GM12878 (cell line): ENCODE measurements around the gene SFXN1. TPM values are rescaled to one million over a fixed set of nuclear protein-coding genes. Genes with fewer than 3 reads are reported as not detected.

Source experiments
- EGR1 ChIP-seq, 2 experiments: IDR thresholded peaks; 1 replicate in 1 of 2; 2 replicates in 1 of 2; pipeline ENCODE4 v1.6.1; 2011 to 2012; ENCODE audit warnings: low read depth in 2 of 2, low read length in 2 of 2, borderline replicate concordance in 1 of 2, mild to moderate bottlenecking in 1 of 2, moderate library complexity in 1 of 2
- EZH2 ChIP-seq: IDR thresholded peaks from 2 replicates; pipeline ENCODE4 v1.6.1; 2012; ENCODE audit warnings: low read depth, mild to moderate bottlenecking, control low read depth, inconsistent platforms, low read length, borderline replicate concordance; ENCODE audit not compliant: control insufficient read depth
- KDM1A ChIP-seq: fragments of 200-600 bp; sonication (generic); IDR thresholded peaks from 2 replicates; pipeline ENCODE4 v1.6.1; 2016; ENCODE audit warnings: borderline replicate concordance
- MEF2A ChIP-seq: IDR thresholded peaks from 2 replicates; pipeline ENCODE4 v1.6.1; 2011; ENCODE audit warnings: low read depth, mild to moderate bottlenecking, low read length, moderate library complexity; ENCODE audit not compliant: insufficient read depth
- ZBTB33 ChIP-seq: fragments of 450-650 bp; IDR thresholded peaks from 2 replicates; pipeline ENCODE4 v1.6.1; 2017; ENCODE audit warnings: mild to moderate bottlenecking
- polyA plus RNA-seq, 11 experiments: library from polyadenylated mRNA; depleted of rRNA in 4 of 11; unstranded in 6 of 11; stranded (reverse) in 5 of 11; fragments of >200 nt; fragmentation: Nextera tagmentation in 4 of 11; fragmentation: Illumina TruSeq in 1 of 11; extraction: Ambion mirVana in 4 of 11; extraction: Trizol in 1 of 11; gene quantifications; 1 replicate in 1 of 11; 2 replicates in 10 of 11; pipeline versions ENCODE4 v1.2.1 to v1.2.3, GENCODE V29; 2011 to 2016; ENCODE audit warnings: inconsistent platforms in 2 of 11, missing spikeins in 2 of 11, low read depth in 1 of 11
- total RNA-seq, 4 experiments: library from RNA; depleted of rRNA in 3 of 4; stranded (reverse); fragments of >200 nt in 3 of 4; fragmentation: Illumina TruSeq in 1 of 4; extraction: Trizol in 1 of 4; gene quantifications; 2 replicates each; pipeline versions ENCODE4 v1.2.1 to v1.2.3, GENCODE V29; 2013 to 2021
- TF ChIP-seq, protein P1 (sequence below): fragments of 150-350 bp; IDR thresholded peaks from 2 replicates; pipeline ENCODE4 v1.6.1; 2014; ENCODE audit warnings: mild to moderate bottlenecking, low read depth, low read length
- TF ChIP-seq, protein P2 (sequence below): fragments of 450-650 bp; IDR thresholded peaks from 2 replicates; pipeline ENCODE4 v1.6.1; 2018; ENCODE audit warnings: borderline replicate concordance, mild to moderate bottlenecking; ENCODE audit not compliant: partially characterized antibody

Gene SFXN1
- total and polyA plus RNA-seq, 10 of the 15 experiments (the other 5 are each of a cell fraction or from before 2014, with no cell fraction given): 18.0 to 248 (median 103) TPM

DNA sequence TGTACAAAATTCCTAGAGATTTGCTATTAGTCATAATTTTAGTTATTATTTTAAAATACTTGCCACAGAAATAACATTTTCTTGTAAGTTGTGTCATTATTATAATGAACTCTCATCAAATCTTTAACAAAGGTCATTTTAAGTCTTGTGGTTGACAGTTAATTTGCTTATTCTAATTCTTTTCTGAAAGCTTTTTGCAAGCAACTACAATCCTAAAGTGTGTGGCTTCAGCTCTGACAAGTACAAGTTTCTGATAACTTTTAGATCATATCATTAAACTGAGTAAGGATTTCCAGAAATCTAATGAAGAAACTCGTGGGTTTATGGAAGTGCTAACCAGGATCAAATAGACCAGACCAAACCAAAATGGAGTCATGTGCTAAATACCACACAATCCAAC is 86.4 kb downstream of the SFXN1 start (continued):
- TF ChIP-seq MEF2A (no peak), EZH2 (no peak), EGR1 (IDR thresholded peaks at IDR 0.05; ENCODE audit: borderline replicate concordance in 1 of 2, low read depth in 2 of 2, low read length in 2 of 2) (no peak), KDM1A (no peak), ZBTB33 (no peak)
- TF ChIP-seq, protein P1, sequence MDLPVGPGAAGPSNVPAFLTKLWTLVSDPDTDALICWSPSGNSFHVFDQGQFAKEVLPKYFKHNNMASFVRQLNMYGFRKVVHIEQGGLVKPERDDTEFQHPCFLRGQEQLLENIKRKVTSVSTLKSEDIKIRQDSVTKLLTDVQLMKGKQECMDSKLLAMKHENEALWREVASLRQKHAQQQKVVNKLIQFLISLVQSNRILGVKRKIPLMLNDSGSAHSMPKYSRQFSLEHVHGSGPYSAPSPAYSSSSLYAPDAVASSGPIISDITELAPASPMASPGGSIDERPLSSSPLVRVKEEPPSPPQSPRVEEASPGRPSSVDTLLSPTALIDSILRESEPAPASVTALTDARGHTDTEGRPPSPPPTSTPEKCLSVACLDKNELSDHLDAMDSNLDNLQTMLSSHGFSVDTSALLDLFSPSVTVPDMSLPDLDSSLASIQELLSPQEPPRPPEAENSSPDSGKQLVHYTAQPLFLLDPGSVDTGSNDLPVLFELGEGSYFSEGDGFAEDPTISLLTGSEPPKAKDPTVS: no peak
- TF ChIP-seq, protein P2, sequence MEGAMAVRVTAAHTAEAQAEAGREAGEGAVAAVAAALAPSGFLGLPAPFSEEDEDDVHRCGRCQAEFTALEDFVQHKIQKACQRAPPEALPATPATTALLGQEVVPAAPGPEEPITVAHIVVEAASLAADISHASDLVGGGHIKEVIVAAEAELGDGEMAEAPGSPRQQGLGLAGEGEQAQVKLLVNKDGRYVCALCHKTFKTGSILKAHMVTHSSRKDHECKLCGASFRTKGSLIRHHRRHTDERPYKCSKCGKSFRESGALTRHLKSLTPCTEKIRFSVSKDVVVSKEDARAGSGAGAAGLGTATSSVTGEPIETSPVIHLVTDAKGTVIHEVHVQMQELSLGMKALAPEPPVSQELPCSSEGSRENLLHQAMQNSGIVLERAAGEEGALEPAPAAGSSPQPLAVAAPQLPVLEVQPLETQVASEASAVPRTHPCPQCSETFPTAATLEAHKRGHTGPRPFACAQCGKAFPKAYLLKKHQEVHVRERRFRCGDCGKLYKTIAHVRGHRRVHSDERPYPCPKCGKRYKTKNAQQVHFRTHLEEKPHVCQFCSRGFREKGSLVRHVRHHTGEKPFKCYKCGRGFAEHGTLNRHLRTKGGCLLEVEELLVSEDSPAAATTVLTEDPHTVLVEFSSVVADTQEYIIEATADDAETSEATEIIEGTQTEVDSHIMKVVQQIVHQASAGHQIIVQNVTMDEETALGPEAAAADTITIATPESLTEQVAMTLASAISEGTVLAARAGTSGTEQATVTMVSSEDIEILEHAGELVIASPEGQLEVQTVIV: no peak
